H1 (cell line): ENCODE measurements around the gene PRRC1. TPM values are rescaled to one million over a fixed set of nuclear protein-coding genes. Genes with fewer than 3 reads are reported as not detected.

ENCODE experiments used
- CTCF ChIA-PET: fragments of 300-600 bp; sonication (Branson Sonifier 250); formaldehyde crosslinking; loops from one replicate; lab custom pipeline; 2021; ENCODE audit not compliant: partially characterized antibody; lab: Charles Lee
- POLR2A ChIA-PET: fragments of 300-600 bp; sonication (Branson Sonifier 250); formaldehyde crosslinking; loops from one replicate; lab custom pipeline; 2021; ENCODE audit warnings: inconsistent platforms; ENCODE audit not compliant: partially characterized antibody; lab: Charles Lee
- DNase-seq, 2 experiments: peaks; one replicate each; pipeline versions ENCODE4 v3.0.0 to v3.0.0-alpha.2; 2010 to 2022; ENCODE audit warnings: low spot score in 2 of 2, low read depth in 1 of 2, mixed read lengths in 1 of 2
- FAIRE-seq: peaks from 2 replicates; lab custom pipeline; 2011; peaks lifted over from hg19 to GRCh38; lab: Jason Lieb, UNC
- H2AFZ ChIP-seq: 2 replicates; pipeline ENCODE4 v1.8.1; 2012; ENCODE audit warnings: low read length, inconsistent platforms
- H2AK5ac ChIP-seq: 2 replicates; pipeline ENCODE4 v1.6.1; 2013; ENCODE audit warnings: low read depth, low read length
- H2BK120ac ChIP-seq: replicated peaks from 2 replicates; pipeline ENCODE3; 2013; ENCODE audit warnings: low read depth, low read length, inconsistent platforms
- H2BK12ac ChIP-seq: 2 replicates; pipeline ENCODE4 v1.6.1; 2013; ENCODE audit warnings: low read depth, low read length
- H2BK15ac ChIP-seq: 2 replicates; pipeline ENCODE4 v1.6.1; 2013; ENCODE audit warnings: low read length
- H2BK20ac ChIP-seq: 2 replicates; pipeline ENCODE4 v1.6.1; 2013; ENCODE audit warnings: low read length
- H2BK5ac ChIP-seq: 2 replicates; pipeline ENCODE4 v1.6.1; 2013; ENCODE audit warnings: low read depth, low read length
- H3K14ac ChIP-seq: 2 replicates; pipeline ENCODE4 v1.6.1; 2013; ENCODE audit warnings: inconsistent platforms; ENCODE audit not compliant: insufficient read length
- H3K18ac ChIP-seq: 2 replicates; pipeline ENCODE4 v1.6.1; 2013; ENCODE audit warnings: low read length; ENCODE audit errors: extremely low read depth
- H3K23ac ChIP-seq: 2 replicates; pipeline ENCODE4 v1.6.1; 2013; ENCODE audit warnings: inconsistent platforms; ENCODE audit not compliant: insufficient read length
- H3K23me2 ChIP-seq: 2 replicates; pipeline ENCODE4 v1.6.1; 2013; ENCODE audit warnings: low read depth, low read length
- H3K27ac ChIP-seq: 2 replicates; pipeline ENCODE4 v1.6.1; 2011; ENCODE audit warnings: low read depth, low read length, inconsistent platforms
- H3K27me3 ChIP-seq, 4 experiments: replicated peaks in 1 of 4; 1 replicate in 1 of 4; 2 replicates in 3 of 4; pipeline versions ENCODE4 v1.6.1 to v1.8.1; 2011 to 2013; ENCODE audit warnings: low read length in 3 of 4, mild to moderate bottlenecking in 3 of 4, inconsistent platforms in 2 of 4, mixed read lengths in 2 of 4, moderate library complexity in 1 of 4; ENCODE audit not compliant: control insufficient read depth in 3 of 4, insufficient read depth in 3 of 4; ENCODE audit errors: extremely low read depth in 1 of 4
- H3K36me3 ChIP-seq, 4 experiments: 2 replicates each; pipeline versions ENCODE4 v1.6.1 to v1.8.1; 2011 to 2013; ENCODE audit warnings: mild to moderate bottlenecking in 4 of 4, low read length in 3 of 4, moderate library complexity in 2 of 4, control low read depth in 1 of 4, inconsistent platforms in 1 of 4; ENCODE audit not compliant: insufficient read depth in 4 of 4, control insufficient read depth in 2 of 4
- H3K4ac ChIP-seq: replicated peaks from 2 replicates; pipeline ENCODE3; 2013; ENCODE audit warnings: low read length, low read depth, mixed read lengths, inconsistent platforms; ENCODE audit not compliant: insufficient read length
- H3K4me1 ChIP-seq, 4 experiments: replicated peaks in 1 of 4; 1 replicate in 1 of 4; 2 replicates in 3 of 4; pipeline versions ENCODE4 v1.6.1 to v1.8.1; 2011 to 2013; ENCODE audit warnings: low read length in 3 of 4, inconsistent platforms in 2 of 4, mixed read lengths in 1 of 4; ENCODE audit not compliant: insufficient read depth in 4 of 4, control insufficient read depth in 3 of 4
- H3K4me2 ChIP-seq, 2 experiments: 2 replicates each; pipeline versions ENCODE4 v1.6.1 to v1.8.1; 2011 to 2013; ENCODE audit warnings: low read depth in 2 of 2, low read length in 2 of 2, control low read depth in 1 of 2, inconsistent platforms in 1 of 2, mild to moderate bottlenecking in 1 of 2; ENCODE audit not compliant: insufficient read depth in 1 of 2
- H3K4me3 ChIP-seq, 4 experiments: fragments of 200-600, 300-600 bp in 1 of 4; sonication (generic), shearing (Covaris generic), sonication (Bioruptor Twin) in 1 of 4; 2 replicates each; pipeline versions ENCODE4 v1.5.1 to v1.8.1; 2011 to 2016; ENCODE audit warnings: low read length in 4 of 4, low read depth in 3 of 4, control low read depth in 2 of 4, inconsistent platforms in 2 of 4, mild to moderate bottlenecking in 2 of 4, mixed read lengths in 1 of 4, moderate library complexity in 1 of 4; ENCODE audit not compliant: insufficient read depth in 2 of 4; ENCODE audit errors: extremely low read depth in 1 of 4
- H3K56ac ChIP-seq: replicated peaks from 2 replicates; pipeline ENCODE3; 2013; ENCODE audit warnings: low read depth, mild to moderate bottlenecking, mixed read lengths, low read length, inconsistent platforms; ENCODE audit not compliant: insufficient read length
- H3K79me1 ChIP-seq: 2 replicates; pipeline ENCODE4 v1.6.1; 2013; ENCODE audit warnings: low read depth, low read length, control low read depth
- H3K79me2 ChIP-seq, 2 experiments: 2 replicates each; pipeline versions ENCODE4 v1.6.1 to v1.8.1; 2012 to 2013; ENCODE audit warnings: low read length in 2 of 2, mild to moderate bottlenecking in 2 of 2, inconsistent platforms in 1 of 2; ENCODE audit not compliant: insufficient read depth in 2 of 2, control insufficient read depth in 1 of 2
- H3K9ac ChIP-seq, 4 experiments: replicated peaks in 1 of 4; 1 replicate in 1 of 4; 2 replicates in 3 of 4; pipeline versions ENCODE4 v1.6.1 to v1.8.1; 2011 to 2013; ENCODE audit warnings: low read depth in 3 of 4, low read length in 3 of 4, control low read depth in 2 of 4, mild to moderate bottlenecking in 2 of 4, moderate library complexity in 2 of 4, inconsistent platforms in 1 of 4; ENCODE audit errors: extremely low read depth in 1 of 4
- H3K9me3 ChIP-seq, 2 experiments: 2 replicates each; pipeline versions ENCODE4 v1.6.1 to v1.8.1; 2012 to 2013; ENCODE audit warnings: mild to moderate bottlenecking in 2 of 2, moderate library complexity in 2 of 2, control low read depth in 1 of 2, inconsistent platforms in 1 of 2, low read depth in 1 of 2, low read length in 1 of 2, mixed read lengths in 1 of 2; ENCODE audit not compliant: insufficient read depth in 2 of 2
- H4K20me1 ChIP-seq, 2 experiments: replicated peaks in 1 of 2; 2 replicates each; pipeline versions ENCODE3 to v1.8.1; 2011 to 2013; ENCODE audit warnings: inconsistent platforms in 2 of 2, low read length in 2 of 2, mild to moderate bottlenecking in 1 of 2; ENCODE audit not compliant: insufficient read depth in 2 of 2, control insufficient read depth in 1 of 2
- H4K5ac ChIP-seq: 2 replicates; pipeline ENCODE4 v1.6.1; 2013; ENCODE audit warnings: low read length, low read depth, mixed read lengths, inconsistent platforms; ENCODE audit not compliant: insufficient read length
- H4K8ac ChIP-seq: 2 replicates; pipeline ENCODE4 v1.8.0; 2013; ENCODE audit warnings: mild to moderate bottlenecking, moderate library complexity, low read length, inconsistent platforms; ENCODE audit not compliant: insufficient read depth; ENCODE audit errors: extremely low read depth
- H4K91ac ChIP-seq: replicated peaks from 2 replicates; pipeline ENCODE3; 2013; ENCODE audit warnings: low read length, mixed read lengths, inconsistent platforms; ENCODE audit not compliant: insufficient read length
- BRCA1 ChIP-seq: IDR thresholded peaks from 2 replicates; pipeline ENCODE4 v1.6.1; 2012; ENCODE audit warnings: low read depth, low read length, improper control_type of control experiment
- CEBPB ChIP-seq: IDR thresholded peaks from 2 replicates; pipeline ENCODE4 v1.6.1; 2012; ENCODE audit warnings: low read depth, low read length
- FOSL1 ChIP-seq: IDR thresholded peaks from 2 replicates; pipeline ENCODE4 v1.6.1; 2011; ENCODE audit warnings: mild to moderate bottlenecking, low read depth, low read length, moderate library complexity; ENCODE audit not compliant: insufficient read depth
- JUN ChIP-seq: IDR thresholded peaks from 2 replicates; pipeline ENCODE4 v1.6.1; 2011; ENCODE audit warnings: low read depth, mild to moderate bottlenecking, improper control_type of control experiment, low read length
- KDM4A ChIP-seq: IDR thresholded peaks from one replicate; pipeline ENCODE4 v1.7.1; 2012; ENCODE audit warnings: low read depth, mild to moderate bottlenecking, moderate library complexity, low read length, inconsistent platforms; ENCODE audit not compliant: severe bottlenecking
- KDM5A ChIP-seq: fragments of 200-600 bp; IDR thresholded peaks from 2 replicates; pipeline ENCODE4 v1.7.1; 2012; ENCODE audit warnings: mild to moderate bottlenecking, low read length, inconsistent platforms, mixed read lengths
- RFX5 ChIP-seq: IDR thresholded peaks from 2 replicates; pipeline ENCODE4 v1.6.1; 2011; ENCODE audit warnings: low read depth, low read length, improper control_type of control experiment, borderline replicate concordance
- RXRA ChIP-seq: IDR thresholded peaks from 2 replicates; pipeline ENCODE4 v1.6.1; 2011; ENCODE audit warnings: low read depth, mild to moderate bottlenecking, low read length, moderate library complexity; ENCODE audit not compliant: insufficient read depth
- SIN3A ChIP-seq, 2 experiments: IDR thresholded peaks in 1 of 2; conservative IDR thresholded peaks in 1 of 2; 2 replicates each; pipeline ENCODE4 v1.6.1; 2011 to 2012; ENCODE audit warnings: low read length in 2 of 2, improper control_type of control experiment in 1 of 2, low read depth in 1 of 2, mild to moderate bottlenecking in 1 of 2
- SIRT6 ChIP-seq: IDR thresholded peaks from one replicate; pipeline ENCODE4 v1.7.1; 2012; ENCODE audit warnings: low read length, inconsistent platforms
- SIX5 ChIP-seq: IDR thresholded peaks from 2 replicates; pipeline ENCODE4 v1.6.1; 2011; ENCODE audit warnings: mild to moderate bottlenecking, low read depth, low read length
- SP1 ChIP-seq: IDR thresholded peaks from 2 replicates; pipeline ENCODE4 v1.6.1; 2011; ENCODE audit warnings: low read depth, low read length
- TAF1 ChIP-seq: IDR thresholded peaks from 2 replicates; pipeline ENCODE4 v1.6.1; 2011; ENCODE audit warnings: mild to moderate bottlenecking, low read depth, low read length
- WGBS, 2 experiments: shearing (Covaris generic) in 1 of 2; methylation state at CpG; one replicate each; pipeline versions ENCODE4 v1.1.6 to v1.1.7; 2013 to 2015; ENCODE audit warnings: low lambda C conversion rate in 2 of 2, mixed read lengths in 2 of 2, inconsistent platforms in 1 of 2, low coverage in 1 of 2, missing lambda C conversion rate in 1 of 2; ENCODE audit not compliant: insufficient replicate concordance in 2 of 2, insufficient coverage in 1 of 2, insufficient read length in 1 of 2; ENCODE audit errors: extremely low coverage in 1 of 2, missing lambda C conversion rate in 1 of 2; 5-methylcytosine and 5-hydroxymethylcytosine counted together
- polyA plus RNA-seq, 7 experiments: library from polyadenylated mRNA; depleted of rRNA in 3 of 7; stranded (reverse) in 5 of 7; unstranded in 2 of 7; fragments of >200 nt in 5 of 7; fragments of 200-250 nt in 2 of 7; gene quantifications; 1 replicate in 5 of 7; 2 replicates in 1 of 7; 4 replicates in 1 of 7; pipeline versions ENCODE4 v1.2.1 to v1.2.3, GENCODE V29; 2011 to 2013; ENCODE audit warnings: missing spikeins in 2 of 7, mixed read lengths in 2 of 7
- total RNA-seq: library from RNA; stranded (reverse); fragmentation: NEBNext Ultra II Directional; extraction: Animal tissue kit (Norgen Biotek cat#: 25700); gene quantifications from 2 replicates; pipeline ENCODE4 v1.2.1, GENCODE V29; 2021

Gene PRRC1
- total and polyA plus RNA-seq, 2 of the 8 experiments (the other 6 are each of a cell fraction or from before 2014, with no cell fraction given) = 54.6 to 78.6 TPM

- peaks cover 0 to 2% (median 0%) of the 10 kb centered on the region in 4 experiments; a peak in 1 of 7 replicates for H3K4me1 ChIP-seq
- WGBS, 2 experiments = 81% methylated on average over 3 of the region's 3 CpGs; no CpG with 5 or more reads in 1 of the 2 experiments
- H2AFZ ChIP-seq = no peak overlapping the region
- ChIA-PET POLR2A (no interaction called here), CTCF (interaction anchor here (1.2 kb wide), 1 partner anchor 277 kb away, joined by 4 read pairs; no protein-coding TSS in a partner anchor)
- H4K20me1 ChIP-seq = no peaks in the 10 kb centered on the region
- no peak overlapping the region for H3K14ac ChIP-seq
- H2BK20ac ChIP-seq = no peak overlapping the region
- H2BK120ac ChIP-seq = no peak overlapping the region
- H3K56ac ChIP-seq = no peak overlapping the region
- H3K9me3 ChIP-seq = peaks cover 0 to 3% of the 10 kb centered on the region in 2 experiments; a peak in 1 of 4 replicates
- H3K4me2 ChIP-seq = no peak overlapping the region
- no peak overlapping the region for H4K5ac ChIP-seq
- H3K4ac ChIP-seq = no peak overlapping the region
- FAIRE-seq = no peak
- no peaks in the 10 kb centered on the region for H3K79me2 ChIP-seq
- no peak overlapping the region for H4K91ac ChIP-seq
- no peak overlapping the region for H3K27ac ChIP-seq
- no peaks in the 10 kb centered on the region for H3K27me3 ChIP-seq
- H3K36me3 ChIP-seq = no peaks in the 10 kb centered on the region
- H3K9ac ChIP-seq = no peak overlapping the region; a peak in 1 of 7 replicates
- no peaks in the 10 kb centered on the region for H3K79me1 ChIP-seq
- H3K4me3 ChIP-seq = no peak overlapping the region
- H2BK15ac ChIP-seq = no peak overlapping the region
- DNase-seq = no peak
- H2BK5ac ChIP-seq = no peak overlapping the region
- no peak overlapping the region for H3K23ac ChIP-seq
- no peak overlapping the region for H4K8ac ChIP-seq
- no peak overlapping the region for H3K18ac ChIP-seq
- no peak overlapping the region for H2AK5ac ChIP-seq
- H3K23me2 ChIP-seq = no peaks in the 10 kb centered on the region
- no peak overlapping the region for H2BK12ac ChIP-seq
- TF ChIP-seq KDM5A (no peak), RXRA (no peak), JUN (no peak), BRCA1 (no peak), KDM4A (no peak), SIX5 (no peak), RFX5 (no peak), CEBPB (no peak), SP1 (no peak), SIN3A (conservative IDR thresholded peaks at IDR 0.05 in 1 of 2, IDR thresholded peaks at IDR 0.05 in 1 of 2; ENCODE audit: low read depth in 1 of 2, low read length in 2 of 2) (no peak), FOSL1 (no peak), SIRT6 (no peak), TAF1 (no peak)
Observed at GRCh38 chr5:127568166-127568565, 50.7 kb downstream of the PRRC1 start.
